ENCODE measurements around the gene ACER3. TPM values are rescaled to one million over a fixed set of nuclear protein-coding genes. Genes with fewer than 3 reads are reported as not detected.

ACER3 gene
- polyA plus RNA-seq, 1 donor from 2014 or later = 14.9 TPM

GRCh38 chr11:77075425-77075905 lies 214.7 kb downstream of the ACER3 start:
- Histone ChIP-seq H3K9ac (ENCODE audit: low read length) (no peak overlapping the region), H3K27me3 (ENCODE audit: insufficient read depth, low read depth, low read length) (no peaks in the 10 kb centered on the region), H3K36me3 (ENCODE audit: insufficient read depth, low read length) (no peaks in the 10 kb centered on the region), H3K27ac (ENCODE audit: low read length) (no peak overlapping the region), H3K79me2 (replicated peaks; ENCODE audit: insufficient read depth, low read length) (no peaks in the 10 kb centered on the region), H3F3A (ENCODE audit: insufficient read depth, low read length, poor library complexity, severe bottlenecking) (no peaks in the 10 kb centered on the region), H3K9me2 (ENCODE audit: insufficient read depth, low read length) (no peaks in the 10 kb centered on the region), H2AFZ (ENCODE audit: low read depth, low read length) (no peak overlapping the region), H3K4me2 (ENCODE audit: low read length) (no peak overlapping the region), H4K20me1 (ENCODE audit: insufficient read depth) (no peaks in the 10 kb centered on the region), H3K4me3 (ENCODE audit: low read length) (no peak overlapping the region), H3K9me3 (ENCODE audit: low read length) (peaks cover 7% of the 10 kb centered on the region)
- TF ChIP-seq SMC3 (conservative IDR thresholded peaks at IDR 0.05; ENCODE audit: poor library complexity) = no peak
- TF ChIP-seq TAF1 (IDR thresholded peaks at IDR 0.05; ENCODE audit: low read depth) = no peak
- TF ChIP-seq MXI1 (conservative IDR thresholded peaks at IDR 0.05; ENCODE audit: poor library complexity, severe bottlenecking) = no peak
- TF ChIP-seq EZH2 (IDR thresholded peaks at IDR 0.05; ENCODE audit: borderline replicate concordance, insufficient read depth, low read length, poor library complexity, severe bottlenecking) = no peak
- TF ChIP-seq CTCF (IDR thresholded peaks at IDR 0.05; ENCODE audit: poor library complexity, severe bottlenecking) = no peak
- TF ChIP-seq REST (IDR thresholded peaks at IDR 0.05; ENCODE audit: borderline replicate concordance) = no peak
- no peak for TF ChIP-seq POLR2AphosphoS5 (IDR thresholded peaks at IDR 0.05)
- TF ChIP-seq RAD21 (conservative IDR thresholded peaks at IDR 0.05) = no peak
- no peak for TF ChIP-seq EP300 (conservative IDR thresholded peaks at IDR 0.05; ENCODE audit: poor library complexity, severe bottlenecking)

Other genes starting within 250 kb of the ACER3 start
- gene LRRC32, start 190.2 kb upstream of the ACER3 start, polyA plus RNA-seq = not detected in 2 replicates
- gene TSKU, start 77.6 kb upstream of the ACER3 start, polyA plus RNA-seq = 3.5 and 6.5 TPM in 2 replicates
- gene B3GNT6, start 173.5 kb downstream of the ACER3 start, polyA plus RNA-seq = not detected in 2 replicates
- 20.5 and 30.1 TPM in 2 replicates for gene CAPN5, start 206.1 kb downstream of the ACER3 start, polyA plus RNA-seq
- gene OMP, start 241.9 kb downstream of the ACER3 start, polyA plus RNA-seq = not detected in 2 replicates